NCI-H2107 treated with DMSO at 0.1 percent for 48 hours (cell line): ENCODE measurements around the gene CLEC4M.

Source experiments
- DNase-seq: peaks from one replicate; lab custom pipeline; 2025; ENCODE audit not compliant: unreplicated experiment; lab: John Stamatoyannopoulos, UW

The CLEC4M gene

DNA sequence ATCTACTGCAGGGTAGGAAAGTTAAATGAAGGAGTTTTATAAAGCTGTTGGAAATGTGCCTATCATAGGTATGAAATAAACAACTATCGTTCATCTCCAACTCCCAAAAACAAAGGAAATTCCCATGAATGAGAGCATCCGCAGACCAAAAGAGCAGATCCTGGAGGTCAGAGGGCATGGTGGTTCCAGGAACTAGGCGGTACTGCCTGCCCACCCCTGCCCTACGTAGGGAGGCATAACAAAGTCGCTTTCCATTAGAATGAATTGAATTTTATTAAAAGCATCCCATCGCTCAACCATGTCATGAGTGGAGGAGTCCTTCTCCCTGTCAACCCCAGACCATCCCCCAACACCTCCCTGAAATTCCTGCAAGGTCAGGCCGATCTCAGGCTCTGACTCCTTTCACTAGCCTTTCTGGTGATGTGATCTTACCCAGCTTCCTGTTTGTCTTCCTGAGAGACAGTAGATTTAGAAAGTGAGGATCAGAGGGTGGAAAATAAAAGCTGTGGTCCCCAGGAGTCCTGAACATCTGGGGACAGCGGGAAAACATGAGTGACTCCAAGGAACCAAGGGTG, at the start of gene CLEC4M:
Gene CLEC4M (plus strand): TSS at position 525 of the 575 bp plus-strand sequence. CDS start 24 bp downstream, at position 549.
- no peak for DNase-seq

DNA sequence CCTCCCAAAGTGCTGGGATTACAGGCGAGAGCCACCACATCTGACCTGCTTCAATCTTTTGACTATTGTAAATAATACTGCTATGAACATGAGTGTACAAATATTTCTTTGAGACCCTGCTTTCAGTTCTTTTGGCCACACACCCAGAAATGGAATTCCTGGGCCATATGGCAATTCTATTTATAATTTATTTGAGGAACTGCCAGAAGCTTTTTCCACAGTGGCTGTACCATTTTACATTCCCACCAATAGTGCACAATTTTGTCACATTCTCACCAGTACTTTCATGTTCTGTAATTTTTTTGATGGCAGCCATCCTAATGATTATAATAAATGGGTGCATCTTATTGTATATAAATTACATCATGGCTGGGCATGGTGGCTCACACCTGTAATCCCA, 47.4 kb upstream of the CLEC4M start:
- no peak for DNase-seq

- DNase-seq, result no peak
Observed at GRCh38 chr19:7716762-7717161, 46.3 kb upstream of the CLEC4M start.

GRCh38 chr19:7718668-7719067, 44.4 kb upstream of the CLEC4M start:
- no peak for DNase-seq

DNA sequence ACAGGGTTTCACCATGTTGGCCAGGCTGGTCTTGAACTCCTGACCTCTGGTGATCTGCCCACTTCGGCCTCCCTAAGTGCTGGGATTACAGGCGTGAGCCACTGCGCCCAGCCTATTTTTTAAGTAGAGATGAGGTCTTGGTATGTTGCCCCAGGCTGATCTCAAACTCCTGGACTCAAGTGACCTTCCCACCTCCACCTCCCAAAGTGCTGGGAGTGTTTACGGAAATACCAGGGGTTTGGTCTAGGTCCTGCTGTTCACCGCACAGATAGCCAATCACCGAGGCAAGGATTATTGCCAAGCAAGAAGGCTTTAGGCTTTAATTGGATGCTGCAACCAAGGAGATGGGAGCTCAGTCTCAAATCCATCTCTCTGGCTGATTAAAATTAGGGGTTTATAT, 42.7 kb upstream of the CLEC4M start:
- DNase-seq, result no peak

DNA sequence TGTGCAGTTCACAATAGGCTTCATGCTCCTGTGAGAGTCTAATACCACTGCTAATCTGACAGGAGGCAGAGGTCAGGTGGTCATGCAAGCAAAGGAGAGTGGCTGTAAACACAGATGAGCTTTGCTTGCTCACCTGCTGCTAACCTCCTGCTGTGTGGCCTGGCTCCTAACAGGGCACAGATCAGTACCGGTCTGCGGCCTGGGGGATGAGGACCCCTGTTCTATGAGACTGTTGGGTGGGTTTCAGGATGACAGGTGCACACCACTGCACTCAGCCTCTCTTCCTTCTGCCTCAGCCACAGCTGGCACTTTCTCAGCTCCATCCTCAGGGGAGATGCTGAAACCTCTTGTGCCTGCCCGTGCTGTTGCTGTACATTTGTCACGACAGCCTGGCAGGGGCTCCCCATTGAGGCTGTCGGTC, 40.8 kb upstream of the CLEC4M start:
- no peak for DNase-seq

- DNase-seq, result no peak
Observed at GRCh38 chr19:7725791-7726190, 37.3 kb upstream of the CLEC4M start.

DNA sequence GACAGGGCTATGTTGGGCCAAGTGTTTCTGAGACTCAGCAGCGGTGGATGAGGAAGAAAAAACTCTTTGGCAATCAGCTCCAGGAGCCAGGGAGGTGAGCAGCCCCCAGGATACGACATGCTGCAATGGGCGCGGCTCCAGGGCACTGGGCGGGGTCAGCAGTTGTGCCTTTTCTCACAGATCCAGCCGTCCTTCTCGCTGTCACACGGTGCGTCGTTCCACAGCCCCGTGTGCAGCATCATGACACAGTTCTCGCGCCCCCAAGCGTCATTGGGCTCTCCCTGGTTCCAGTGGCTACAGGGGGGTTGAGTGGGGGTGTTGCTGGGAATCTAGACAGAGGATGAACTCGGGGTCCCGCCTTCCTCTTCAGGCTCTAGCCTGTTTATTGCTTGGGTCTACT, 33.8 kb upstream of the CLEC4M start:
- DNase-seq, result no peak

DNA sequence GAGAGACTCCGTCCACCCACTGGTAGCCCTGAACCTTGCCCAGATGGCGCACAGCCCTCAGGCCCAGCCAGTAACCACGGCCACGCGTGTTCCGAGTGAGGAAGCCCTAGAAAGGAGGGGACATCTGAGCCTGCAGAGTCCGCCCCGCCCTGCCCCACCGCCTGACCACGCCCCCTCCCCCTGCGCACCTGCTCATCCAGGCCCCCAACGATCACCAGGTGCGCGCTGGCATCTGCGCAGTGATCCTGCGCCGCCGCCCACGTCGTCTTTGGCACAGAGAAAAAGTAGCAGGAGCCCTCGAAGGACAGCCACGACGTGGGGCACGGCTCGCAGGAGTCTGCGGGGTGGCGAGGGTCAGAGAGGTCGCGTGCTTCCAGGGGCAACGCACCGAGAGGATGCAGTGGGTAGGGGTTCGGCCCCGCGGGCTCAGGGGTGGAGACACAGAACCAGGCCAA, 33.2 kb upstream of the CLEC4M start:
- DNase-seq, result no peak

GRCh38 chr19:7730286-7731217, 32.5 kb upstream of the CLEC4M start:
- DNase-seq, result no peak

DNA sequence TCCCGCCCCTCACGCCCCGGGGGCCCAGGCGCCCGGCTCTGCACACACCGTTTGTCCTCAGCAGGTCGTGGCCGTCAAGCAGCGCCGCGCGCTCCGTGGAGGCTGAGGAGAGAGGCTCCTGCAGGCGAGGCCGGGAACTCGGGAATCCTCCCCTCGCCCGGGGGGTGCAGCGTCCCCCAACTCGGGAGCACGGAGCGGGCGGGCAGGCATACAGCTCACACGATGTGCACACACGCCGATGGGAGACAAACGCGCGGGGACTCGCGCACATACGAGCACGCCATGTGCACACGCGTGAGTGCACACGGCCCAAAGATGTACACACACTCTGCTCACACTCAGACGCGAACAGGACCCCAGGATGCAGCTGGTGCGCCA, 31.8 kb upstream of the CLEC4M start:
- DNase-seq, result no peak

DNA sequence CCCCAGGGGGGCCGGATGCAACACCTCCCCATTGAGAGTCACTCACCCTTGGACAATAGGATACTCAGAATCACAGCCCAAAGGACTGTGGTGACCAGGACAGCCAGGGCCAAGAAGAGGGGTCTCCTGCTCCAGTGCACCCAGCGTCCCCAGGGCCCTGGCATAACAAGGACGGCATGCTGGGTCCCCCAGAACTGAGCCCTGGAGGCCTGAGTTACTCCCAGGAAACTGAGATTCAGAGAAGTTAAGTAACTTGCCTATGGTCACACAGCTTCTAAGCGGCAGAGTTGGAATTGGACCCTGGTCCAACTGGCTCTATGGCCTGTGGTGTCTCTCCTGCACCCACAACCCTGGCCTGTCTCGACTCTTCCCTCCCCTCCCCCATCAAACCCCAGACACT, 31.4 kb upstream of the CLEC4M start:
- DNase-seq, result no peak

DNA sequence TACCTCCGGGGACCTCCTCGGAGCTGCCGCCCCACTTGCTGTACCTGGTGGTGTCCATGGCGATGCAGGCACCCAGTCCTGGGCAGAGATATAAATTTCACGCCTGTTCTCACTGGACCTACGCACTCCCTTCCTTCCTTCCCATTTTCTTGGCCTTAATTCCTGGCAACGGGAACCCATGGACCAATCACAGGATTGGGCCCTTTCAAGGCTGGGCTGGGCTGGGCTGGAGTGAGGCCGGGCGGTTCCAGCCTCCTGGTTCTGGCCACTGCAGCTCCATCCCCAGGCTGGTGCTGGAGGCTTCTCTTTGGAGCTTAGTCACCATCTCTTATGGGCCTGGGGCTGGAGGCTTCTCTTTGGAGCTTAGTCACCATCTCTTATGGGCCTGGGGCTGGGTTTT, 31.0 kb upstream of the CLEC4M start, which contains the start of gene CLEC4G:
Gene CLEC4G (minus strand): TSS at position 66 of the 400 bp plus-strand sequence. CDS start 8 bp downstream, at position 58.
- no peak for DNase-seq

DNA sequence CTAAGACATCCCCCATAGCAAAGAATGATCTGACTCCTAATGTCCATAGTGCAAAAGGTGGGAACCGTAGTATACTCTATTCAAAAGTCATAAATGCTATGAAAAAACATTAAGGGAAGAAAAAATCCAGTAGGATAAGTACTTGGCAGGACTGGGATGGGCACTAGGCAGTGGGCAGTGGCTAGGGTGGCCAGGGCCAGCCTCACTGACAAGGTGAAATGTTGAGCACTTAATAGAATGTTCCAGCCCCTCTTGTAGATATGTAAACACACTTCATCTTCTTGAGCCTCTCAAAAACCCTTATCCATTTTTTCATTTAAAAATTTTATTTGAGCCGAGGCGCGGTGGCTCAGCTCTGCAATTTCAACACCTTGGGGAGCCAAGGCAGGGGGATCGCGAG, 29.7 kb upstream of the CLEC4M start:
- no peak for DNase-seq

DNA sequence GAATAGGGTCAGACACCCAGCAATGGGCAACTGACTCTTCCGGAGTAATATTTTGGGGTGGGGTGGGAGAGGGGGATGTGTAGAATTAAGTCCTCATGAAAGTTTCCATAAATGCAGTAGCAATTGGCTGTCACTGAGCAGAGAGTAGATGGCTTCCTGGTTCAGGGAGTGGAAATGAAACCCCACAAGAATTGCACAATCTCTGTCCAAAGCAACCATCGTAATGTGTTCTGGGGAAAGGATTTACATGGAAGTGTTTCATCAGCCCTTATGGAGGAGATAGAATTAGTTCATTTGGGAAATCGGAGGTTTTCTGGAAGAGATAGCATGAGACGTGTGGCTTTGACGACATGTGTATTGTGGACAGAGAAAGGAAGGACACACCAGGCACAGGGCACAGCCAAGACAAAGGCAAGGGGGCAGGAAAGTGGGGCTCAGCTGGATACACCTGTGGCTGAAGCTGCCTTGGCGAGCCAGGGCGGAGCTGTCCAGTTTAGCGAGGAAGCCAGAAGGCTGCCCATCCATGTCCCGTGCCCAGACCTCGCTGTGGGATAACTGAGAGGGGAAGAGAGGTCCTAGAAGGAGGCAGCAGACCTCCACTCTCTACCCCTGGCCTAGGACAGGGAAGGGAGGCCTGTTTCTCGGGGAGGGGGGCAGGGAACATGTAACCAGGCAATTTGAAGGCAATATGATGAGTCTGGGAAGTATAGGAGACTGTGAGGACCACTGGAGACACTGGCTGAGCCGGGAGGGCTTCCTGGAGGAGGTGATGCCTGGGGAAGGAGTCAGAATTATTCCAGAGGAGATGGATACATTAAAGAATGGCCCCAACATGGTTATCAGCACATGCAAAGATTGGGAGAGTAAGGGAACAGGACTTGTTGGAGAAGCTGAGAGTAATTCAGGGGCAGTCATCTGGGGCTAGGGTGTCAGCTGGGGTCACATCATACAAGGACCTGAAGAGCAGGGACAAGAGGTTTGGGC, 28.5 kb upstream of the CLEC4M start:
- DNase-seq, result no peak

- no peak for DNase-seq
Observed at GRCh38 chr19:7736148-7736547, 26.9 kb upstream of the CLEC4M start.

DNA sequence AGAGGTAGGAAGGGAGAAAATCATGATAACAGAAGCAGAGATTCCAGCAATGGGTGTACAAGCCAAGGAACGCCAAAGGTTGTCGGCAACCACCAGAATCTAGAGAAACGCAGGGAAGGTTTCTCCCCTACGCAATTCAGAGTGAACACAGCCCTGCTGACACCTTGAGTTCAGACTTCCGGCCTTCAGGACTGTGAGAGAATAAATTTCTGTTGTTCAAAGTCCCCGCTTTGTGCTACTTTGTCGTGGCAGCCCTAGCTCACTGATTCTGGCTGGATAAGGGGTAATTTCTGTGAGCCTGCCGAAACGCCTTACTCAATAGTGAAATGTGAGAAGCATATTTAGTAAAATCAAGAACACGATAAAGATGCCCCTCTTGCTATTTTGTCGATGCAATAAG, 25.8 kb upstream of the CLEC4M start:
- DNase-seq, result no peak

DNA sequence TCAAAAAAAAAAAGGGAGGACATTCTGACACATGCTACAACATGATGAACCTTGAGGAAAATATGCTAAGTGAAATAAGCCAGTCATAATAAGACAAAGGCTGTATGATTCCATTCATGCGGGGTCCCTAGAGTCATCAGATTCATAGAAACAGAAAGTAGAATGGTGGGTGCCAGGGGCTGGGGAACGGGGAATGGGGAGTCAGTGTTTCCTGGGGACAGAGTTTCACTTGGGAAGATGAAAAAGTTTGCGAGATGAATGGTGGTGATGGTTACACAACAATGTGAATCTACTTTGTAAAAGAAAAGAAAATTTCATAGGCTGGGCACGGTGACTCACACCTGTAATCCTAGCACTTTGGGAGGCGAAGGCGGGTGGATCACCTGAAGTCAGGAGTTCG, 25.0 kb upstream of the CLEC4M start:
- no peak for DNase-seq

DNA sequence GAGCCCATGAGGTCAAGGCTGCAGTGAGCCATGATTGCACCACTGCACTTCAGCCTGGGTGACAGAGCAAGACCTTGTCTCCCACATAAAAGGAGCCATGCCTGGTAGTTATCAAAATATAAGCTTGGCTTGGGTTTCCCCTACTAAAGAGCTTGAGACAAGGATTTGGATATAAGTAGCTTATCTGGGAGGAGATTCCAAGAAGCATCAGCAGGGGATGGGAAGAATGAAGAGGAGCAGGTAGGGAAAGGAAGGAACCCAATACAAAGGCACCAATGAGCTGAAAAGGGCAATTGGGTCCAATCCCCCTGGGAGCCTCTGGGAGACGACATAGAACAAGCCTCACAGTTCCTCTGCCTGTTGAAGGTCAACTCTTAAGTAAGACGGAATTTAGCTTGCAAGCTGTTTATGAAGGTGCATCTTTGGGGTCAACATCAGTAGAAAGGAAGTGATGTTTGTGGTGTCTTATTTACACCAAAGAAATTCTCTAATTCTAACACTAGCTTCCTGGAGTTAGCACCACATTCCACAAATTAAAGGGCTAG, 23.8 kb upstream of the CLEC4M start:
- DNase-seq, result no peak

- DNase-seq, result no peak
Observed at GRCh38 chr19:7739801-7740681, 23.0 kb upstream of the CLEC4M start.
